Peyer's patch (tissue), 4 donors: ENCODE results near the gene ZSWIM1. TPM values are rescaled to one million over a fixed set of nuclear protein-coding genes. Genes with fewer than 3 reads are reported as not detected.

Experiments used
- DNase-seq, 3 donors: peaks; one replicate each; pipeline ENCODE4 v3.0.0-alpha.2; 2017 to 2019
- H3K27ac ChIP-seq, 4 donors: fragments of 200-600 bp; sonication (generic); one replicate each; pipeline ENCODE4 v1.5.1; 2016 to 2019
- H3K27me3 ChIP-seq, 2 donors: fragments of 200-600 bp; sonication (generic); one replicate each; pipeline ENCODE4 v1.5.1; 2019
- H3K36me3 ChIP-seq, 3 donors: fragments of 200-600 bp; sonication (generic); one replicate each; pipeline ENCODE4 v1.5.1; 2016 to 2019
- H3K4me1 ChIP-seq, 4 donors: fragments of 200-600 bp; sonication (generic); one replicate each; pipeline ENCODE4 v1.5.1; 2016 to 2019
- H3K4me3 ChIP-seq, 4 donors: fragments of 200-600 bp; sonication (generic); 1 replicate in 3 of 4; 2 replicates in 1 of 4; pipeline ENCODE4 v1.5.1; 2016 to 2019; ENCODE audit warnings: mild to moderate bottlenecking in 1 of 4
- H3K9me3 ChIP-seq, 4 donors: fragments of 200-600 bp; sonication (generic); one replicate each; pipeline ENCODE4 v1.5.1; 2016 to 2019; ENCODE audit warnings: mild to moderate bottlenecking in 1 of 4
- POLR2A ChIP-seq, 2 donors: fragments of 450-650 bp; IDR thresholded peaks; one replicate each; pipeline ENCODE4 v1.5.1; 2017; ENCODE audit warnings: antibody characterized with exemption in 2 of 2, mild to moderate bottlenecking in 2 of 2, moderate library complexity in 2 of 2
- total RNA-seq, 4 donors: library from RNA; depleted of rRNA; stranded (reverse); fragments of >200 nt; gene quantifications; one replicate each; pipeline ENCODE4 v1.1.0, GENCODE V29; 2016
- TF ChIP-seq, protein P1 (sequence below), 6 experiments: fragments of 450-650 bp in 4 of 6; fragments of 200-600 bp in 2 of 6; sonication (generic) in 1 of 6; IDR thresholded peaks; one replicate each; pipeline ENCODE4 v1.5.1; 2017 to 2019; ENCODE audit warnings: antibody characterized with exemption in 6 of 6, mild to moderate bottlenecking in 3 of 6, moderate library complexity in 1 of 6

Gene ZSWIM1
- total RNA-seq, 4 donors from 2014 or later, result 6.6 to 14.5 (median 11.9) TPM

DNA sequence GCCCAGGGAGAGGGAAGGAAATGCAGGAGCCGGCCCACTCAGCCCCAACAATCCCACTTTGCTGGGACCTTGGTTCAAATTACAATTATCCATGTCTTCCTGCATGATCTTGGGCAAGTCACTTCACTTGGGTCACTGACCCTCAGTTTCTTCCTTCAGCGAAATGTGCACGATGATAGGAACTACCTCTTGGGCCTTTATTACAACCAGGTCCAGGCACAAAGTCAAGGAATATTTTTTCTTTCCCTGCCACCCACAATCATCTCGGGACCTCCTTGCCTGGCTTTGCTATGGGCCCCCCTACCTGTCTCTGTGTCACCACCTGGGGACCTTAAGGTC is 31.3 kb downstream of the ZSWIM1 start:
- Histone ChIP-seq H3K27me3 (no peaks in the 10 kb centered on the region), H3K27ac (peak overlapping the region in 3 of 4 donors; percentile 67 to 81 (median 80)), H3K36me3 (no peaks in the 10 kb centered on the region), H3K4me1 (peaks cover 0 to 20% (median 13%) of the 10 kb centered on the region in 4 donors), H3K4me3 (peak overlapping the region; percentile 38 to 56 (median 48)), H3K9me3 (no peaks in the 10 kb centered on the region)
- TF ChIP-seq, protein P1, sequence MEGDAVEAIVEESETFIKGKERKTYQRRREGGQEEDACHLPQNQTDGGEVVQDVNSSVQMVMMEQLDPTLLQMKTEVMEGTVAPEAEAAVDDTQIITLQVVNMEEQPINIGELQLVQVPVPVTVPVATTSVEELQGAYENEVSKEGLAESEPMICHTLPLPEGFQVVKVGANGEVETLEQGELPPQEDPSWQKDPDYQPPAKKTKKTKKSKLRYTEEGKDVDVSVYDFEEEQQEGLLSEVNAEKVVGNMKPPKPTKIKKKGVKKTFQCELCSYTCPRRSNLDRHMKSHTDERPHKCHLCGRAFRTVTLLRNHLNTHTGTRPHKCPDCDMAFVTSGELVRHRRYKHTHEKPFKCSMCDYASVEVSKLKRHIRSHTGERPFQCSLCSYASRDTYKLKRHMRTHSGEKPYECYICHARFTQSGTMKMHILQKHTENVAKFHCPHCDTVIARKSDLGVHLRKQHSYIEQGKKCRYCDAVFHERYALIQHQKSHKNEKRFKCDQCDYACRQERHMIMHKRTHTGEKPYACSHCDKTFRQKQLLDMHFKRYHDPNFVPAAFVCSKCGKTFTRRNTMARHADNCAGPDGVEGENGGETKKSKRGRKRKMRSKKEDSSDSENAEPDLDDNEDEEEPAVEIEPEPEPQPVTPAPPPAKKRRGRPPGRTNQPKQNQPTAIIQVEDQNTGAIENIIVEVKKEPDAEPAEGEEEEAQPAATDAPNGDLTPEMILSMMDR (IDR thresholded peaks at IDR 0.05), result no peak
- TF ChIP-seq POLR2A (IDR thresholded peaks at IDR 0.05), result no peak
- no peak for DNase-seq

DNA sequence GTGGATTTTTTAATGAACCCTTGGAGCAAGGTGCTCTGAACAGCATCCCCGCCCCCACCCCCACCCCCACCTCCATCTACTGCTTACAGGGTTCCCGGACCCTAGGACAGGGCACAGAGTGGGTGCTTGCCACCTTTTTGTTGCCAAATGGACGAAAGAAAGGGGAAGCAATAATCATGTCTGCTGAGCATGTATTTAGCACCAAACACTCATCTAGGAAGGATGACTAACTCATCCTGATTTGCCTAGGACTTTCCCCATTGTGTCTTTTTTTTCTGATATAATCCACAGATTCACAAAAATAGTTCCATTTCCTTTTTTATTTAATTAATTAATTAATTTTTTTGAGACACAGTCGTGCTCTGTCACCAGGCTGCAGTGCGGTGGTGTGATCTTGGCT is 32.1 kb downstream of the ZSWIM1 start:
- DNase-seq, result no peak
- Histone ChIP-seq H3K9me3 (no peaks in the 10 kb centered on the region), H3K27ac (no peak overlapping the region), H3K4me3 (no peak overlapping the region), H3K27me3 (no peaks in the 10 kb centered on the region), H3K36me3 (no peaks in the 10 kb centered on the region), H3K4me1 (peaks cover 0 to 26% (median 13%) of the 10 kb centered on the region in 4 donors)
- TF ChIP-seq POLR2A (IDR thresholded peaks at IDR 0.05), result no peak
- TF ChIP-seq, protein P1 (IDR thresholded peaks at IDR 0.05), result no peak

- no peak for TF ChIP-seq POLR2A (IDR thresholded peaks at IDR 0.05)
- TF ChIP-seq, protein P1 (IDR thresholded peaks at IDR 0.05), result no peak
- Histone ChIP-seq H3K4me3 (no peak overlapping the region), H3K9me3 (no peaks in the 10 kb centered on the region), H3K4me1 (peaks cover 0 to 38% (median 0%) of the 10 kb centered on the region in 4 donors), H3K27ac (peak overlapping the region in 3 of 4 donors; percentile 59 to 70 (median 61)), H3K27me3 (no peaks in the 10 kb centered on the region), H3K36me3 (no peaks in the 10 kb centered on the region)
- no peak for DNase-seq
These were observed 36.7 kb downstream of the ZSWIM1 start for GRCh38 chr20:45917790-45918141.

GRCh38 chr20:45918182-45918737 is 37.2 kb downstream of the ZSWIM1 start:
- no peaks in the 10 kb centered on the region for H3K9me3 ChIP-seq
- peak overlapping the region; percentile 28 to 70 (median 60) for H3K27ac ChIP-seq
- DNase-seq, result no peak
- H3K36me3 ChIP-seq, result no peaks in the 10 kb centered on the region
- no peaks in the 10 kb centered on the region for H3K27me3 ChIP-seq
- peaks cover 0 to 36% (median 0%) of the 10 kb centered on the region in 4 donors for H3K4me1 ChIP-seq
- no peak overlapping the region for H3K4me3 ChIP-seq
- TF ChIP-seq, protein P1 (IDR thresholded peaks at IDR 0.05), result no peak
- TF ChIP-seq POLR2A (IDR thresholded peaks at IDR 0.05), result no peak

GRCh38 chr20:45918779-45919537 is 37.9 kb downstream of the ZSWIM1 start:
- Histone ChIP-seq H3K9me3 (no peaks in the 10 kb centered on the region), H3K27ac (peak overlapping the region; percentile 28 to 70 (median 56)), H3K27me3 (no peaks in the 10 kb centered on the region), H3K4me1 (peaks cover 0 to 40% (median 0%) of the 10 kb centered on the region in 4 donors), H3K4me3 (no peak overlapping the region), H3K36me3 (no peaks in the 10 kb centered on the region)
- TF ChIP-seq POLR2A (IDR thresholded peaks at IDR 0.05), result no peak
- TF ChIP-seq, protein P1 (IDR thresholded peaks at IDR 0.05), result no peak
- no peak for DNase-seq
